Mesendoderm (in vitro differentiated cells): ENCODE measurements around the gene ADAM22.
"Not testable (repeated sequence)": the region's sequence is repeated elsewhere in the genome, so short reads cannot be mapped to it uniquely, and the experiment has no call there.

Experiments used
- DNase-seq: peaks from one replicate; pipeline ENCODE4 v3.0.0; 2013
- H2AK5ac ChIP-seq: 2 replicates; pipeline ENCODE4 v1.6.1; 2013; ENCODE audit warnings: low read length, inconsistent platforms
- H2BK120ac ChIP-seq: 2 replicates; pipeline ENCODE4 v1.6.1; 2013; ENCODE audit warnings: low read depth, mild to moderate bottlenecking, low read length, moderate library complexity, mixed read lengths
- H2BK15ac ChIP-seq: replicated peaks from 2 replicates; pipeline ENCODE4 v1.6.1; 2013; ENCODE audit warnings: low read depth, mild to moderate bottlenecking, moderate library complexity
- H2BK5ac ChIP-seq: 2 replicates; pipeline ENCODE4 v1.6.1; 2013; ENCODE audit warnings: low read length, inconsistent platforms
- H3K18ac ChIP-seq: 2 replicates; pipeline ENCODE4 v1.6.1; 2013; ENCODE audit warnings: mild to moderate bottlenecking, low read length, mixed read lengths
- H3K23ac ChIP-seq: one replicate; pipeline ENCODE4 v1.6.1; 2013; ENCODE audit warnings: low read length
- H3K27ac ChIP-seq: 2 replicates; pipeline ENCODE4 v1.5.1; 2013; ENCODE audit warnings: low read depth, mild to moderate bottlenecking, inconsistent platforms, low read length, moderate library complexity
- H3K27me3 ChIP-seq: 2 replicates; pipeline ENCODE4 v1.6.1; 2013; ENCODE audit warnings: low read length, control low read depth, mild to moderate bottlenecking, inconsistent platforms; ENCODE audit not compliant: insufficient read depth, poor library complexity
- H3K36me3 ChIP-seq: 2 replicates; pipeline ENCODE4 v1.6.1; 2013; ENCODE audit warnings: low read length, inconsistent platforms; ENCODE audit not compliant: control insufficient read depth, insufficient read depth
- H3K4ac ChIP-seq: one replicate; pipeline ENCODE4 v1.6.1; 2013; ENCODE audit warnings: low read depth, mild to moderate bottlenecking, low read length, moderate library complexity
- H3K4me1 ChIP-seq: 2 replicates; pipeline ENCODE4 v1.6.1; 2013; ENCODE audit warnings: low read depth, low read length, inconsistent platforms; ENCODE audit not compliant: control insufficient read depth
- H3K4me2 ChIP-seq: 2 replicates; pipeline ENCODE4 v1.6.1; 2013; ENCODE audit warnings: low read length
- H3K4me3 ChIP-seq: 2 replicates; pipeline ENCODE4 v1.5.1; 2013; ENCODE audit warnings: mild to moderate bottlenecking, low read length
- H3K56ac ChIP-seq: one replicate; pipeline ENCODE4 v1.6.1; 2013; ENCODE audit warnings: low read length
- H3K79me1 ChIP-seq: 2 replicates; pipeline ENCODE4 v1.6.1; 2013; ENCODE audit warnings: low read length, inconsistent platforms
- H3K79me2 ChIP-seq: 2 replicates; pipeline ENCODE4 v1.6.1; 2013; ENCODE audit warnings: mild to moderate bottlenecking, low read length; ENCODE audit not compliant: control insufficient read depth, insufficient read depth
- H3K9ac ChIP-seq: 2 replicates; pipeline ENCODE4 v1.6.1; 2013; ENCODE audit warnings: low read length, inconsistent platforms
- H4K5ac ChIP-seq: one replicate; pipeline ENCODE4 v1.6.1; 2013; ENCODE audit warnings: low read length
- H4K8ac ChIP-seq: one replicate; pipeline ENCODE4 v1.6.1; 2013; ENCODE audit warnings: low read depth, mild to moderate bottlenecking, control low read depth, low read length, moderate library complexity
- WGBS: extraction: QIAGEN DNeasy Blood & Tissue Kit; methylation state at CpG from one replicate; pipeline ENCODE4 v1.1.7; 2013; ENCODE audit warnings: low lambda C conversion rate, missing lambda C conversion rate; ENCODE audit not compliant: insufficient coverage; ENCODE audit errors: extremely low coverage; 5-methylcytosine and 5-hydroxymethylcytosine counted together

ADAM22 gene

DNA sequence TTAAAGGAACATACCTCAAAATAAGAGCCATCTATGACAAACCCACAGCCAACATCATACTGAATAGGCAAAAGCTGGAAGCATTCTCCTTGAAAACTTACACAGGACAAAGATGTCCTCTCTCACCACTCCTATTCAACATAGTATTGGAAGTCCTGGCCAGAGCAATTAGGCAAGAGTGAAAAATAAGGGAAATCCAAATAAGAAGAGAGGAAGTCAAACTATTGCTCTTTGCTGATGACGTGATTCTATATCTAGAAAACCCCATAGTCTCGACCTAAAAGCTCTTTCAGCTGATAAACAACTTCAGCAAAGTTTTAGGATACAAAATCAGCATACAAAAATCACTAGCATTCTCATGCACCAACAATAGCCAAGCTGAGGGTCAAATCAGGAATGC lies 225.7 kb downstream of the ADAM22 start:
- not testable (repeated sequence) for H3K4me1 ChIP-seq, H4K5ac ChIP-seq, H3K79me2 ChIP-seq, H2AK5ac ChIP-seq, H3K4ac ChIP-seq, H3K4me3 ChIP-seq, H3K4me2 ChIP-seq, H2BK5ac ChIP-seq, H3K23ac ChIP-seq, DNase-seq, H2BK15ac ChIP-seq, H3K18ac ChIP-seq, H3K9ac ChIP-seq, H3K56ac ChIP-seq, H3K36me3 ChIP-seq, H3K79me1 ChIP-seq, H4K8ac ChIP-seq, H3K27me3 ChIP-seq, H2BK120ac ChIP-seq, H3K27ac ChIP-seq
- no CpG with 5 or more reads among the region's 2 CpGs for WGBS

DNA sequence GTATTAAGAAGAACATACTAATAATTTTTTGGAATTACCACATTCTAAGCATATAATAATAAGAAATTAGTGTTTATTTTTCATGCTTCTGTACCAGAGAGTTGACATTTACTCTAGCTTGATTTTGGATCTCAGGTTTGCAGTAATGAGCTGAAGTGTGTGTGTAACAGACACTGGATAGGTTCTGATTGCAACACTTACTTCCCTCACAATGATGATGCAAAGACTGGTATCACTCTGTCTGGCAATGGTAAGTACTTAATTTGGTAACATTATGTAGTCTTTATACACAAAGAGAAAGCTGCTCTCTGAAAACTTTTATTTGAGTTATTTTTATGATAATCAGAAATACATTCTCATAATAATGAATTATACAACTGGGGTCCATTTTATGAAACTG lies 231.6 kb downstream of the ADAM22 start:
- H3K4ac ChIP-seq = no peak overlapping the region
- H3K27ac ChIP-seq = no peak overlapping the region
- H3K4me3 ChIP-seq = no peak overlapping the region
- H3K79me2 ChIP-seq = no peaks in the 10 kb centered on the region
- H4K8ac ChIP-seq = no peak overlapping the region
- no peak overlapping the region for H4K5ac ChIP-seq
- no peak overlapping the region for H3K23ac ChIP-seq
- H2BK15ac ChIP-seq = no peak overlapping the region
- no peak overlapping the region for H3K9ac ChIP-seq
- H3K27me3 ChIP-seq = no peaks in the 10 kb centered on the region
- H3K4me1 ChIP-seq = no peaks in the 10 kb centered on the region
- no peaks in the 10 kb centered on the region for H3K36me3 ChIP-seq
- no peak for DNase-seq
- H2BK5ac ChIP-seq = no peak overlapping the region
- no peaks in the 10 kb centered on the region for H3K79me1 ChIP-seq
- H3K56ac ChIP-seq = no peak overlapping the region
- no peak overlapping the region for H2BK120ac ChIP-seq
- no peak overlapping the region for H3K4me2 ChIP-seq
- no peak overlapping the region for H3K18ac ChIP-seq
- no peak overlapping the region for H2AK5ac ChIP-seq

DNA sequence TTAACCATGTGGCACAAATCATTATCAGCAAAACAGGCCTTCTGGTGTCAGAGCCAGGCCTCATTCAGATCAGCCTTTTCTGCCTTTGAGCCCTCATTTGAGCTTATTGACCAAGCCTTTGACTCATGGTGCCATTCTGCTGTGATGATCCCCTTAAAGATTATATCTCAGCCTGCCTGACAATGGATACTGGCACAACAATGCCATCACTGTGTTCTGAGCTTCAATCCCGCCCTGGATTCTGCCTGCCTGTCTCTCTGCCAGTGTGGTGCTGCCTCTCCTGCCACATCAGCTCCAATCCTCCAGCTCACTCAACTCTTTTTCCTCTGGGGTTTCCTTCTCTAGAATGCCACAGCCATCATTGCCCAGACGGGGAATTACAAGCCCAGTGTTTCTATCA lies 233.2 kb downstream of the ADAM22 start:
- H3K9ac ChIP-seq = no peak overlapping the region
- H3K79me2 ChIP-seq = no peaks in the 10 kb centered on the region
- H2BK120ac ChIP-seq = no peak overlapping the region
- no peak overlapping the region for H2BK5ac ChIP-seq
- H3K23ac ChIP-seq = no peak overlapping the region
- H3K4me2 ChIP-seq = no peak overlapping the region
- H3K56ac ChIP-seq = no peak overlapping the region
- no peak overlapping the region for H3K27ac ChIP-seq
- no peaks in the 10 kb centered on the region for H3K27me3 ChIP-seq
- no peak overlapping the region for H3K4ac ChIP-seq
- no peaks in the 10 kb centered on the region for H3K4me1 ChIP-seq
- H3K36me3 ChIP-seq = no peaks in the 10 kb centered on the region
- no peak overlapping the region for H4K5ac ChIP-seq
- H2BK15ac ChIP-seq = no peak overlapping the region
- WGBS = no CpG with 5 or more reads among the region's 2 CpGs
- no peaks in the 10 kb centered on the region for H3K79me1 ChIP-seq
- DNase-seq = no peak
- no peak overlapping the region for H3K18ac ChIP-seq
- H4K8ac ChIP-seq = no peak overlapping the region
- H3K4me3 ChIP-seq = no peak overlapping the region
- no peak overlapping the region for H2AK5ac ChIP-seq

DNA sequence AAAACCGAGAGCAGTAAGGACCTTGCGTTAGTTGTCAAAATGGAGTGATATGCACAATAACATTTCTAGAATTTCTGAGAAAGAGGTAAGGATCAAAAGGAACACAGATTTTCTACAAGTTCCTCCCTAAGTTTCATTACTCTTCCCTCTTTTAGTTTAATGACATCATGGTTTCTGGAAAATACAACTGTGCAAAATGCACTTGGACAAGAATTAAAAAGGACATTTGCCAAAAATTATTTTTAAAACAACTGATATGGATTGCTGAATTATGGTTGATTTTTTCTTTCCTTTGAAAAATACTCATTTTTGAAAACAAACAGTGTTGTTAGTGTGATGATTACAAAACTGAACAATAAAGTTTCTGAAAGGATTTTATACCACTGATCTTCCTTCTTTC lies 233.7 kb downstream of the ADAM22 start:
- H3K23ac ChIP-seq = no peak overlapping the region
- no peak overlapping the region for H3K4me3 ChIP-seq
- no peaks in the 10 kb centered on the region for H3K79me1 ChIP-seq
- no peak overlapping the region for H3K18ac ChIP-seq
- no peak overlapping the region for H3K9ac ChIP-seq
- H2AK5ac ChIP-seq = no peak overlapping the region
- H2BK120ac ChIP-seq = no peak overlapping the region
- no peak overlapping the region for H3K27ac ChIP-seq
- H3K4me2 ChIP-seq = no peak overlapping the region
- no peak overlapping the region for H3K56ac ChIP-seq
- H3K4ac ChIP-seq = no peak overlapping the region
- no peaks in the 10 kb centered on the region for H3K27me3 ChIP-seq
- no peaks in the 10 kb centered on the region for H3K79me2 ChIP-seq
- no peak overlapping the region for H4K5ac ChIP-seq
- WGBS = no CpG with 5 or more reads among the region's 2 CpGs
- no peak overlapping the region for H4K8ac ChIP-seq
- no peak overlapping the region for H2BK15ac ChIP-seq
- H2BK5ac ChIP-seq = no peak overlapping the region
- no peaks in the 10 kb centered on the region for H3K36me3 ChIP-seq
- no peaks in the 10 kb centered on the region for H3K4me1 ChIP-seq
- no peak for DNase-seq

DNA sequence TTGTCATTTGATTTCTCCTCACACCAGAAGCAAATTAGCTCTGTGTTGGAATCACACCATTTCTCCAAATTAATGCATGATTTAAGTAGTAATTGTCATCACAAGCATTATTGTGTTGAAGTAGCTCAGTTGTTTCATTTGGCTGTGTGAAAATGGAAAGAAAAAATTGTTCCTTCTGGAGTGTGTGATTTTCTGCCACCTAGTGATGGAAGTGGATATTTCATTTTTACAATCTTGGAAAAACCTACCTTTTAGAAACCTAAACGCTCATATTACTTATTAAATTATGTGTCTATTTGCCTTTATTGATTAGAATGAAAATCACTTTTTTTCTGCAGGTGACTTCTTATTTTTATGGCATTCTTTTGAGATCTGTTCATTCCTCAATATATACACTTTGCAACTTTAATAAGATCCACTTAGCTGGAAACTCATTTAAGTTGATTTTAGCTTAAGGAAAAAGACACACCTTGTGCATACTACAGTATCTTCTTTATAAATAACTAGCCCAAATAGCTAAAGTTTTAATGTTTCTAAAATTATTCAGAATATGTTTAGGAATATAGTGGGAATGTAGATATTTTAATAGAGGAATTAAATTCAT lies 235.8 kb downstream of the ADAM22 start:
- no peak overlapping the region for H2BK15ac ChIP-seq
- H4K8ac ChIP-seq = no peak overlapping the region
- no peak overlapping the region for H3K4me3 ChIP-seq
- no peak overlapping the region for H3K4me2 ChIP-seq
- WGBS = no CpG with 5 or more reads among the region's 1 CpG
- H3K23ac ChIP-seq = no peak overlapping the region
- H3K9ac ChIP-seq = no peak overlapping the region
- H3K27me3 ChIP-seq = no peaks in the 10 kb centered on the region
- H3K4me1 ChIP-seq = no peaks in the 10 kb centered on the region
- H3K79me1 ChIP-seq = no peaks in the 10 kb centered on the region
- H2BK120ac ChIP-seq = no peak overlapping the region
- no peak overlapping the region for H3K56ac ChIP-seq
- H3K4ac ChIP-seq = no peak overlapping the region
- H3K79me2 ChIP-seq = no peaks in the 10 kb centered on the region
- no peak overlapping the region for H3K18ac ChIP-seq
- H3K36me3 ChIP-seq = no peaks in the 10 kb centered on the region
- H3K27ac ChIP-seq = no peak overlapping the region
- no peak for DNase-seq
- H4K5ac ChIP-seq = no peak overlapping the region
- H2AK5ac ChIP-seq = no peak overlapping the region
- no peak overlapping the region for H2BK5ac ChIP-seq

DNA sequence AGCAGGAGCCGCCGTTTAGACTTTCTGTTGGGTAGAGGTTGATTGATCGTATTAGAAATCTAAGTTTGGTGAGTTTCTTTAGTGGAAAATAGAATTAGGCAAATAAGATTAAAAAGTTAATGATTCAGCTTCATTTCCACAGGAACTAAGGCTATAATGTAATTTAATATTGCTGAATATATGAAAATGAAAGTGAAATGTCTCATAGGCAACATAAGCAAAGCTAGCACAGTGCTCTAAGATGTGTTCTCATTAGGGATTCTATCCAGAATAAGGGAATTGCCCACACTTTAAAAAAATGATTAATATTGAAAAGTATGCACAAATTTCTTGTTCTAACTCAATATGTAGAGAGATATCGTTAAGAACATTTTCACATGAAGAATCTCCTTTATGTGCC lies 238.8 kb downstream of the ADAM22 start:
- H2BK15ac ChIP-seq = no peak overlapping the region
- no peaks in the 10 kb centered on the region for H3K36me3 ChIP-seq
- no peak overlapping the region for H3K4me3 ChIP-seq
- no peak overlapping the region for H3K18ac ChIP-seq
- no peaks in the 10 kb centered on the region for H3K4me1 ChIP-seq
- H3K23ac ChIP-seq = no peak overlapping the region
- no peak overlapping the region for H2AK5ac ChIP-seq
- H3K56ac ChIP-seq = no peak overlapping the region
- no peaks in the 10 kb centered on the region for H3K79me1 ChIP-seq
- H3K27ac ChIP-seq = no peak overlapping the region
- H3K27me3 ChIP-seq = no peaks in the 10 kb centered on the region
- WGBS = no CpG with 5 or more reads among the region's 4 CpGs
- no peak overlapping the region for H4K5ac ChIP-seq
- no peak overlapping the region for H3K4me2 ChIP-seq
- no peak overlapping the region for H3K9ac ChIP-seq
- H2BK5ac ChIP-seq = no peak overlapping the region
- DNase-seq = no peak
- no peaks in the 10 kb centered on the region for H3K79me2 ChIP-seq
- no peak overlapping the region for H3K4ac ChIP-seq
- H4K8ac ChIP-seq = no peak overlapping the region
- H2BK120ac ChIP-seq = no peak overlapping the region
